ENCODE data around the gene CLMN.

DNA sequence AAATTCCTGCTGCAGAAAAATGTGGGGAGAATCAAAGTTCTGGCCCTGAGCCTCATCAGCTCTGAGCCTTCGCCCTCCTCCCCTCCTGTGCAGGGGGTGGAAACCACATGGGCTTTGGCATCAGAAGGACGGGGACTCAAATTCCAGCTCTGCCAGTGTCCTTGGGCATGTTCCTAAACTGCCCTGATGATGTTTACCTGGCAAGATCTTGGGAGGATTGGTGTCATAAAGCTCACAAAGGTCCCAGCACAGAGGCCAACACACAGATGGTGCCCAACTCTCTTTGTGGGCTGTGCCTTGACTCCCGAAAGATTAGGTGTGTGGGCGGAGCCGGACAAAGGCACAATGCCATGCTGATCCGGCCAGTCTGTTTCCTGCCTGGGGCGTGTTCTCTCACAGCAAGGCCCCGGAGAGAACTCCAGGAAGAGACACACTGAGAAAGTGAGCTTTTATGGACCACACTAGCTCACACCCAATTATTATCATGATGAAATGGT, 20.5 kb upstream of the CLMN start:
- TF ChIP-seq GABPA (IDR thresholded peaks at IDR 0.05; ENCODE audit: low read depth) (no peak), CTCF (IDR thresholded peaks at IDR 0.05; ENCODE audit: insufficient read depth, low read length) (no peak), POLR2AphosphoS5 (IDR thresholded peaks at IDR 0.05; ENCODE audit: low read depth) (no peak), REST (IDR thresholded peaks at IDR 0.05; ENCODE audit: insufficient replicate concordance, low read depth) (no peak)
